ENCODE measurements around the gene PZP.

PZP gene

GRCh38 chr12:9101018-9101687, 107.0 kb downstream of the PZP start:
- no peak for DNase-seq

- no peak for DNase-seq
Measured at GRCh38 chr12:9099552-9100190, 108.5 kb downstream of the PZP start.
